HAP-1 (cell line): ENCODE results near the gene MISP.
A peak's percentile ranks its signal among the peaks of the same experiment; 100 is the strongest.
"Not testable (repeated sequence)": the region's sequence is repeated elsewhere in the genome, so short reads cannot be mapped to it uniquely, and the experiment has no call there.

ENCODE experiments used
- DNase-seq, 2 experiments: peaks; one replicate each; pipeline ENCODE4 v3.0.0-alpha.2; 2016 to 2020; ENCODE audit warnings: low spot score in 2 of 2
- H3K27me3 ChIP-seq: fragments of 250-450 bp; sonication (Bioruptor Pico); 2 replicates; pipeline ENCODE4 v1.5.1; 2020; ENCODE audit warnings: low read depth, mild to moderate bottlenecking, moderate library complexity
- H3K36me3 ChIP-seq: fragments of 250-450 bp; sonication (Bioruptor Pico); replicated peaks from 2 replicates; pipeline ENCODE4 v1.5.1; 2020; ENCODE audit warnings: mild to moderate bottlenecking
- H3K4me1 ChIP-seq: fragments of 250-450 bp; sonication (Bioruptor Pico); 2 replicates; pipeline ENCODE4 v1.5.1; 2020; ENCODE audit warnings: mild to moderate bottlenecking
- H3K4me3 ChIP-seq: fragments of 250-450 bp; sonication (Bioruptor Pico); 2 replicates; pipeline ENCODE4 v1.5.1; 2020; ENCODE audit warnings: mild to moderate bottlenecking, moderate library complexity
- H3K9me3 ChIP-seq: fragments of 250-450 bp; sonication (Bioruptor Pico); 2 replicates; pipeline ENCODE4 v1.5.1; 2020; ENCODE audit warnings: mild to moderate bottlenecking, moderate library complexity
- in situ Hi-C: fragments of 300-500 bp; cut with MboI; formaldehyde crosslinking; loops from 3 replicates; pipeline ENCODE4 v1.14.3; 2020; ENCODE audit warnings: low sequenced_read_pairs, inconsistent platforms, mixed read lengths

MISP gene

GRCh38 chr19:743168-743687 lies 7.7 kb upstream of the MISP start:
- H3K4me1 ChIP-seq, result no peaks in the 10 kb centered on the region
- DNase-seq, result no peak
- H3K4me3 ChIP-seq, result no peak overlapping the region
- H3K36me3 ChIP-seq, result no peaks in the 10 kb centered on the region
- no peaks in the 10 kb centered on the region for H3K27me3 ChIP-seq
- in situ Hi-C loops, result loop anchor here (25.0 kb wide), 1 partner anchor 156 kb away; the partner anchor contains the start of gene HCN2
- H3K9me3 ChIP-seq, result peaks cover 16% of the 10 kb centered on the region

GRCh38 chr19:745138-745537 lies 5.8 kb upstream of the MISP start:
- in situ Hi-C loops, result loop anchor here (25.0 kb wide), 1 partner anchor 158 kb away; the partner anchor contains the start of gene HCN2
- not testable (repeated sequence) for H3K4me1 ChIP-seq, H3K27me3 ChIP-seq, H3K4me3 ChIP-seq, H3K36me3 ChIP-seq, DNase-seq
- peaks cover 16% of the 10 kb centered on the region for H3K9me3 ChIP-seq

GRCh38 chr19:746208-746819 lies 4.6 kb upstream of the MISP start:
- no peaks in the 10 kb centered on the region for H3K36me3 ChIP-seq
- DNase-seq, result no peak
- H3K4me3 ChIP-seq, result no peak overlapping the region
- H3K4me1 ChIP-seq, result no peaks in the 10 kb centered on the region
- H3K9me3 ChIP-seq, result peaks cover 16% of the 10 kb centered on the region
- in situ Hi-C loops, result loop anchor here (25.0 kb wide), 1 partner anchor 159 kb away; the partner anchor contains the start of gene HCN2
- H3K27me3 ChIP-seq, result no peaks in the 10 kb centered on the region

- Histone ChIP-seq H3K4me3 (no peak overlapping the region), H3K36me3 (no peaks in the 10 kb centered on the region), H3K9me3 (peaks cover 16% of the 10 kb centered on the region), H3K27me3 (no peaks in the 10 kb centered on the region), H3K4me1 (no peaks in the 10 kb centered on the region)
- in situ Hi-C loops, result loop anchor here (25.0 kb wide), 1 partner anchor 160 kb away; the partner anchor contains the start of gene HCN2
- no peak for DNase-seq
These were observed 4.0 kb upstream of the MISP start for GRCh38 chr19:746956-747355.

GRCh38 chr19:747432-748273 lies 3.3 kb upstream of the MISP start:
- H3K9me3 ChIP-seq, result peaks cover 16% of the 10 kb centered on the region
- no peaks in the 10 kb centered on the region for H3K4me1 ChIP-seq
- no peaks in the 10 kb centered on the region for H3K27me3 ChIP-seq
- H3K4me3 ChIP-seq, result no peak overlapping the region
- in situ Hi-C loops, result loop anchor here (25.0 kb wide), 1 partner anchor 160 kb away; the partner anchor contains the start of gene HCN2
- H3K36me3 ChIP-seq, result no peaks in the 10 kb centered on the region
- no peak for DNase-seq

- in situ Hi-C loops, result loop anchor here (25.0 kb wide), 1 partner anchor 161 kb away; the partner anchor contains the start of gene HCN2
- Histone ChIP-seq H3K27me3 (no peaks in the 10 kb centered on the region), H3K4me1 (no peaks in the 10 kb centered on the region), H3K36me3 (no peaks in the 10 kb centered on the region), H3K4me3 (no peak overlapping the region), H3K9me3 (peaks cover 16% of the 10 kb centered on the region)
- DNase-seq, result no peak
These were observed 2.7 kb upstream of the MISP start for GRCh38 chr19:748274-748598.

GRCh38 chr19:749811-750210 lies 1.1 kb upstream of the MISP start:
- Histone ChIP-seq H3K9me3 (peaks cover 11% of the 10 kb centered on the region), H3K27me3 (no peaks in the 10 kb centered on the region), H3K36me3 (no peaks in the 10 kb centered on the region), H3K4me3 (no peak overlapping the region), H3K4me1 (no peaks in the 10 kb centered on the region)
- no peak for DNase-seq
- in situ Hi-C loops, result loop anchor here (25.0 kb wide), 1 partner anchor 163 kb away; the partner anchor contains the start of gene HCN2

- peaks cover 7% of the 10 kb centered on the region; the same call in 1 of the 2 replicates for H3K9me3 ChIP-seq
- no peaks in the 10 kb centered on the region for H3K27me3 ChIP-seq
- H3K4me1 ChIP-seq, result no peaks in the 10 kb centered on the region
- no peak overlapping the region for H3K4me3 ChIP-seq
- no peaks in the 10 kb centered on the region for H3K36me3 ChIP-seq
- in situ Hi-C loops, result no loop called here
- DNase-seq, result no peak
These were observed 809 bp downstream of the MISP start for GRCh38 chr19:751501-752341.

GRCh38 chr19:752652-753517 lies 2.0 kb downstream of the MISP start:
- no peaks in the 10 kb centered on the region for H3K27me3 ChIP-seq
- no peak overlapping the region for H3K4me3 ChIP-seq
- peaks cover 3% of the 10 kb centered on the region for H3K9me3 ChIP-seq
- no peaks in the 10 kb centered on the region for H3K4me1 ChIP-seq
- in situ Hi-C loops, result no loop called here
- H3K36me3 ChIP-seq, result no peaks in the 10 kb centered on the region
- peak in 1 of 2 experiments; percentile 44 for DNase-seq

- H3K9me3 ChIP-seq, result peaks cover 13% of the 10 kb centered on the region
- no peaks in the 10 kb centered on the region for H3K4me1 ChIP-seq
- H3K27me3 ChIP-seq, result no peaks in the 10 kb centered on the region
- no peak overlapping the region for H3K4me3 ChIP-seq
- DNase-seq, result no peak
- in situ Hi-C loops, result no loop called here
- no peaks in the 10 kb centered on the region for H3K36me3 ChIP-seq
These were observed 3.6 kb downstream of the MISP start for GRCh38 chr19:754530-754929.

- in situ Hi-C loops, result no loop called here
- DNase-seq, result no peak
- H3K4me1 ChIP-seq, result no peaks in the 10 kb centered on the region
- no peak overlapping the region for H3K4me3 ChIP-seq
- no peaks in the 10 kb centered on the region for H3K27me3 ChIP-seq
- no peaks in the 10 kb centered on the region for H3K36me3 ChIP-seq
- peaks cover 13% of the 10 kb centered on the region for H3K9me3 ChIP-seq
These were observed 4.2 kb downstream of the MISP start for GRCh38 chr19:755063-755462.

GRCh38 chr19:756236-756635 lies 5.3 kb downstream of the MISP start:
- Histone ChIP-seq H3K9me3 (peaks cover 13% of the 10 kb centered on the region), H3K4me3 (no peak overlapping the region), H3K36me3 (no peaks in the 10 kb centered on the region), H3K4me1 (no peaks in the 10 kb centered on the region), H3K27me3 (no peaks in the 10 kb centered on the region)
- in situ Hi-C loops, result no loop called here
- peak in 1 of 2 experiments; percentile 50 for DNase-seq
